Endothelial cell of umbilical vein (primary cell): ENCODE data around the gene EDAR. TPM values are rescaled to one million over a fixed set of nuclear protein-coding genes. Genes with fewer than 3 reads are reported as not detected.

Source experiments
- BruUV-seq: library from RNA; stranded (reverse); fragments of 400-500 nt; replicated peaks from 2 replicates; lab custom pipeline; 2021; lab: Mats Ljungman, UMichigan
- CTCF ChIA-PET: fragments of 300-600, 350-600 bp; sonication (Branson Sonifier 250); formaldehyde crosslinking; loops from one replicate; lab custom pipeline; 2021; ENCODE audit warnings: antibody characterized with exemption, inconsistent platforms; lab: Charles Lee
- POLR2A ChIA-PET: fragments of 300-600, 350-600 bp; sonication (Branson Sonifier 250); formaldehyde crosslinking; loops from one replicate; lab custom pipeline; 2021; ENCODE audit warnings: antibody characterized with exemption, inconsistent platforms; lab: Charles Lee
- DNase-seq: peaks from one replicate; pipeline ENCODE4 v3.0.0-alpha.2; 2011; ENCODE audit warnings: low read depth, low spot score
- FAIRE-seq: peaks from 2 replicates; lab custom pipeline; 2011; peaks lifted over from hg19 to GRCh38; lab: Jason Lieb, UNC
- H2AFZ ChIP-seq: 2 replicates; pipeline ENCODE4 v1.6.0; 2012; ENCODE audit warnings: low read depth, low read length, control low read depth, inconsistent platforms
- H3K27ac ChIP-seq: 2 replicates; pipeline ENCODE4 v1.5.1; 2011; ENCODE audit warnings: low read depth, mild to moderate bottlenecking, control low read depth, low read length, moderate library complexity; ENCODE audit not compliant: insufficient read depth
- H3K27me3 ChIP-seq, 2 experiments: 2 replicates each; pipeline versions ENCODE4 v1.6.0 to v1.6.1; 2011; ENCODE audit warnings: low read length in 2 of 2, mixed read lengths in 1 of 2; ENCODE audit not compliant: control insufficient read depth in 2 of 2, insufficient read depth in 2 of 2
- H3K36me3 ChIP-seq, 2 experiments: 2 replicates in 1 of 2; 3 replicates in 1 of 2; pipeline ENCODE4 v1.5.1; 2011; ENCODE audit warnings: low read length in 2 of 2, mild to moderate bottlenecking in 1 of 2, moderate library complexity in 1 of 2; ENCODE audit not compliant: control insufficient read depth in 2 of 2, insufficient read depth in 2 of 2; ENCODE audit errors: extremely low read depth in 1 of 2
- H3K4me1 ChIP-seq: 3 replicates; pipeline ENCODE4 v1.5.1; 2011; ENCODE audit warnings: mild to moderate bottlenecking, low read length; ENCODE audit not compliant: control insufficient read depth, insufficient read depth; ENCODE audit errors: extremely low read depth
- H3K4me2 ChIP-seq: 2 replicates; pipeline ENCODE4 v1.6.1; 2011; ENCODE audit warnings: low read length, control low read depth, mixed read lengths; ENCODE audit not compliant: insufficient read depth
- H3K4me3 ChIP-seq, 3 experiments: fragments of 200-600 bp in 1 of 3; sonication (generic), shearing (Covaris generic) in 1 of 3; replicated peaks in 1 of 3; 2 replicates each; pipeline ENCODE4 v1.5.1; 2011 to 2016; ENCODE audit warnings: control low read depth in 3 of 3, low read length in 3 of 3, mild to moderate bottlenecking in 2 of 3, inconsistent platforms in 1 of 3, low read depth in 1 of 3, moderate library complexity in 1 of 3; ENCODE audit not compliant: insufficient read depth in 1 of 3
- H3K79me2 ChIP-seq: 2 replicates; pipeline ENCODE4 v1.6.0; 2012; ENCODE audit warnings: low read length, inconsistent platforms; ENCODE audit not compliant: control insufficient read depth, insufficient read depth
- H3K9ac ChIP-seq: replicated peaks from 2 replicates; pipeline ENCODE3; 2011; ENCODE audit warnings: low read length, control low read depth; ENCODE audit not compliant: insufficient read depth; ENCODE audit errors: extremely low read depth
- H3K9me1 ChIP-seq: replicated peaks from 3 replicates; pipeline ENCODE4 v1.6.0; 2011; ENCODE audit warnings: mild to moderate bottlenecking, low read length; ENCODE audit not compliant: control insufficient read depth, insufficient read depth; ENCODE audit errors: extremely low read depth
- H3K9me3 ChIP-seq: replicated peaks from 2 replicates; pipeline ENCODE4 v1.5.1; 2012; ENCODE audit warnings: low read length, inconsistent platforms; ENCODE audit not compliant: control insufficient read depth, insufficient read depth
- H4K20me1 ChIP-seq: replicated peaks from 2 replicates; pipeline ENCODE3; 2011; ENCODE audit warnings: mild to moderate bottlenecking, low read length; ENCODE audit not compliant: control insufficient read depth, insufficient read depth; ENCODE audit errors: extremely low read depth
- EZH2 ChIP-seq: IDR thresholded peaks from 2 replicates; pipeline ENCODE4 v1.6.1; 2012; ENCODE audit warnings: borderline replicate concordance, low read depth, mild to moderate bottlenecking, moderate library complexity, low read length, inconsistent platforms; ENCODE audit not compliant: severe bottlenecking
- GATA2 ChIP-seq: IDR thresholded peaks from 2 replicates; pipeline ENCODE4 v1.7.0; 2011; ENCODE audit warnings: low read depth, mild to moderate bottlenecking, moderate library complexity, mixed read lengths, low read length; ENCODE audit not compliant: insufficient read length, insufficient read depth
- JUN ChIP-seq: IDR thresholded peaks from 2 replicates; pipeline ENCODE4 v1.6.1; 2011; ENCODE audit warnings: borderline replicate concordance, low read depth; ENCODE audit not compliant: insufficient read length, insufficient read depth
- MYC ChIP-seq: IDR thresholded peaks from one replicate; pipeline ENCODE4 v1.6.1; 2011; ENCODE audit warnings: mild to moderate bottlenecking, low read depth, low read length
- POLR2A ChIP-seq: IDR thresholded peaks from 2 replicates; pipeline ENCODE4 v1.6.1; 2012; ENCODE audit warnings: low read depth, mild to moderate bottlenecking, control low read depth, low read length
- dilution Hi-C: fragments of 300-500 bp; cut with MboI; formaldehyde crosslinking; loops from one replicate; pipeline ENCODE4 v1.15.0; 2019; ENCODE audit warnings: low sequenced_read_pairs; ENCODE audit not compliant: extremely low pct_ligation_motif_present
- intact Hi-C: fragments of 100-400 bp; cut with micrococcal nuclease; formaldehyde crosslinking; loops from one replicate; pipeline ENCODE4 v1.10.0; 2022
- polyA plus RNA-seq, 4 experiments: library from polyadenylated mRNA; depleted of rRNA in 3 of 4; stranded (reverse) in 3 of 4; unstranded in 1 of 4; fragments of >200 nt; gene quantifications; 2 replicates each; pipeline versions ENCODE4 v1.2.1 to v1.2.3, GENCODE V29; 2011 to 2012; ENCODE audit warnings: missing spikeins in 1 of 4
- total RNA-seq: library from RNA; stranded (reverse); gene quantifications from 2 replicates; pipeline ENCODE4 v1.2.3, GENCODE V29; 2021
- TF ChIP-seq, protein P1 (sequence below): IDR thresholded peaks from 2 replicates; pipeline ENCODE4 v1.6.1; 2011; ENCODE audit not compliant: insufficient read depth, insufficient read length

EDAR gene
- total and polyA plus RNA-seq, 2 donors (not counting 3 experiments of a cell fraction or from before 2014, with no cell fraction given) = not detected

- no peaks in the 10 kb centered on the region for H3K4me1 ChIP-seq
- H4K20me1 ChIP-seq = no peaks in the 10 kb centered on the region
- no peaks in the 10 kb centered on the region for H3K79me2 ChIP-seq
- H2AFZ ChIP-seq = no peak overlapping the region
- no peak overlapping the region for H3K27ac ChIP-seq
- no peak overlapping the region for H3K4me2 ChIP-seq
- H3K36me3 ChIP-seq = no peaks in the 10 kb centered on the region
- H3K9me1 ChIP-seq = no peaks in the 10 kb centered on the region
- TF ChIP-seq EZH2 = no peak
- no peak for TF ChIP-seq MYC
- no peak for TF ChIP-seq POLR2A
- H3K9me3 ChIP-seq = no peaks in the 10 kb centered on the region
- no peak overlapping the region for H3K9ac ChIP-seq
- H3K27me3 ChIP-seq = peaks cover 3 to 9% of the 10 kb centered on the region in 2 experiments
- no TSS peak for BruUV-seq
- no peak for FAIRE-seq
- no peak for DNase-seq
- intact Hi-C loops = no loop called here
- POLR2A ChIA-PET = no interaction called here
- H3K4me3 ChIP-seq = no peak overlapping the region
- dilution Hi-C loops = no loop called here
- CTCF ChIA-PET = no interaction called here
These were observed 29.0 kb downstream of the EDAR start for GRCh38 chr2:108960006-108960405.

DNA sequence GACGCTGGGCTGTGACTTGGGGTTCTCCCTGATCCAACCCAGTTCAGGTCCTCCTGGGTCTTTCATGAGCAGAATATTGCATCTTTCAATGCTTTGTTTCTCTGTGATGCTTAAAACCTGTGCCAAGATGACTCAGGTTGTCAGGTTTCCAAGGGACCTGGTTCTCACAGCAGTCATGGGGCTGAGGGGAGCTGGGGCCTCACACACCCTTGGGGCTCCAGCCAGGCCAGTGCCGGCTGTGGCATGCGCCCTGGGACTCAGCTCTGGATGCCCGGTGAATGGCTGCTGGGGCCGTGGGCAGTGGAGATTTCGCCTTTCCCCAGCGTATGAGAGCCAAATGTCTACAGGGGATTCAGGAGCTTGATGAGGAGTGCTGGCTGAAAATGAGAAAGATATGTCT, 29.6 kb downstream of the EDAR start:
- Histone ChIP-seq H3K27ac (no peak overlapping the region), H3K27me3 (peaks cover 3 to 9% of the 10 kb centered on the region in 2 experiments), H3K79me2 (no peaks in the 10 kb centered on the region), H3K4me3 (no peak overlapping the region), H3K9ac (no peak overlapping the region), H2AFZ (no peak overlapping the region), H3K9me1 (no peaks in the 10 kb centered on the region), H3K36me3 (no peaks in the 10 kb centered on the region), H4K20me1 (no peaks in the 10 kb centered on the region), H3K4me1 (no peaks in the 10 kb centered on the region), H3K9me3 (no peaks in the 10 kb centered on the region), H3K4me2 (no peak overlapping the region)
- CTCF ChIA-PET = interaction anchor here (0.8 kb wide), 1 partner anchor 11 kb away, joined by 4 read pairs; no protein-coding TSS in a partner anchor
- POLR2A ChIA-PET = no interaction called here
- FAIRE-seq = no peak
- TF ChIP-seq JUN = no peak
- no peak for TF ChIP-seq GATA2
- TF ChIP-seq, protein P1, sequence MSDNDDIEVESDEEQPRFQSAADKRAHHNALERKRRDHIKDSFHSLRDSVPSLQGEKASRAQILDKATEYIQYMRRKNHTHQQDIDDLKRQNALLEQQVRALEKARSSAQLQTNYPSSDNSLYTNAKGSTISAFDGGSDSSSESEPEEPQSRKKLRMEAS = no peak
- TF ChIP-seq MYC = no peak
- TF ChIP-seq EZH2 = no peak
- dilution Hi-C loops (no loop called here), intact Hi-C loops (no loop called here)
- no TSS peak for BruUV-seq
- no peak for DNase-seq
